HepG2 (cell line): Measurements from ENCODE around the gene ANKLE1. TPM values are rescaled to one million over a fixed set of nuclear protein-coding genes. Genes with fewer than 3 reads are reported as not detected.
A peak's percentile ranks its signal among the peaks of the same experiment; 100 is the strongest.

Source experiments
- ARID5B ChIP-seq: IDR thresholded peaks from 2 replicates; pipeline ENCODE4 v1.4.0; 2020; ENCODE audit warnings: mild to moderate bottlenecking, missing genetic modification reagents
- ATAD3A ChIP-seq: sonication (generic); formaldehyde crosslinking; IDR thresholded peaks from 2 replicates; pipeline ENCODE4 v1.4.0; 2020; ENCODE audit warnings: missing genetic modification reagents
- ATF1 ChIP-seq: IDR thresholded peaks from 2 replicates; pipeline ENCODE4 v1.6.1; 2016; ENCODE audit warnings: mild to moderate bottlenecking, control low read depth
- CENPBD1 ChIP-seq: sonication (generic); formaldehyde crosslinking; IDR thresholded peaks from 2 replicates; pipeline ENCODE4 v1.8.0; 2022; ENCODE audit warnings: missing genetic modification reagents, low read depth, mild to moderate bottlenecking, borderline replicate concordance
- CHD4 ChIP-seq: fragments of 200-600 bp; sonication (generic); IDR thresholded peaks from 2 replicates; pipeline ENCODE4 v1.7.0; 2017; ENCODE audit warnings: mild to moderate bottlenecking, low read length, borderline replicate concordance
- HDAC2 ChIP-seq: sonication (generic); formaldehyde crosslinking; IDR thresholded peaks from 2 replicates; pipeline ENCODE4 v1.4.0; 2020; ENCODE audit warnings: missing genetic modification reagents
- KAT2B ChIP-seq: fragments of 150-350 bp; IDR thresholded peaks from 2 replicates; pipeline ENCODE4 v1.6.1; 2014; ENCODE audit warnings: low read depth, low read length, borderline replicate concordance
- KAT8 ChIP-seq: IDR thresholded peaks from 2 replicates; pipeline ENCODE4 v1.6.1; 2016; ENCODE audit warnings: missing genetic modification reagents, missing compliant biosample characterization
- NFE2L1 ChIP-seq: sonication (generic); formaldehyde crosslinking; IDR thresholded peaks from 2 replicates; pipeline ENCODE4 v1.4.0; 2020; ENCODE audit warnings: missing genetic modification reagents, mild to moderate bottlenecking, borderline replicate concordance
- NFIC ChIP-seq: IDR thresholded peaks from 2 replicates; pipeline ENCODE4 v1.6.1; 2012; ENCODE audit warnings: mild to moderate bottlenecking, low read length, inconsistent platforms
- RBFOX2 ChIP-seq: fragments of 200-400 bp; formaldehyde crosslinking; IDR thresholded peaks from 2 replicates; pipeline ENCODE4 v1.6.1; 2017; ENCODE audit warnings: low read depth, mild to moderate bottlenecking, low read length
- REXO4 ChIP-seq: sonication (generic); formaldehyde crosslinking; IDR thresholded peaks from 2 replicates; pipeline ENCODE4 v1.8.0; 2022; ENCODE audit warnings: missing genetic modification reagents, mild to moderate bottlenecking, borderline replicate concordance
- SMAD1 ChIP-seq: sonication (generic); formaldehyde crosslinking; IDR thresholded peaks from 2 replicates; pipeline ENCODE4 v1.4.0; 2020; ENCODE audit warnings: missing genetic modification reagents, low read depth, mild to moderate bottlenecking, borderline replicate concordance
- TFAP4 ChIP-seq: sonication (generic); IDR thresholded peaks from 2 replicates; pipeline ENCODE4 v1.6.1; 2016; ENCODE audit warnings: low read depth, borderline replicate concordance
- TFDP1 ChIP-seq: IDR thresholded peaks from 2 replicates; pipeline ENCODE4 v1.6.1; 2016; ENCODE audit warnings: missing compliant biosample characterization, missing genetic modification reagents, borderline replicate concordance
- ZBTB39 ChIP-seq: sonication (generic); formaldehyde crosslinking; IDR thresholded peaks from 2 replicates; pipeline ENCODE4 v1.5.0; 2020; ENCODE audit warnings: missing genetic modification reagents
- ZFYVE20 ChIP-seq: sonication (generic); formaldehyde crosslinking; IDR thresholded peaks from 2 replicates; pipeline ENCODE4 v1.8.0; 2023; ENCODE audit warnings: low read depth, mild to moderate bottlenecking, moderate library complexity, missing genetic modification reagents, borderline replicate concordance
- ZNF225 ChIP-seq: sonication (generic); formaldehyde crosslinking; IDR thresholded peaks from 2 replicates; pipeline ENCODE4 v1.4.0; 2020; ENCODE audit warnings: mild to moderate bottlenecking, missing genetic modification reagents
- ZNF232 ChIP-seq: sonication (generic); formaldehyde crosslinking; IDR thresholded peaks from 2 replicates; pipeline ENCODE4 v1.4.0; 2020; ENCODE audit warnings: missing genetic modification reagents, borderline replicate concordance
- ZNF274 ChIP-seq: sonication (generic); formaldehyde crosslinking; IDR thresholded peaks from 2 replicates; pipeline ENCODE4 v1.5.1; 2020; ENCODE audit warnings: mild to moderate bottlenecking, missing genetic modification reagents
- ZNF335 ChIP-seq: sonication (generic); formaldehyde crosslinking; IDR thresholded peaks from 2 replicates; pipeline ENCODE4 v1.4.0; 2020; ENCODE audit warnings: missing genetic modification reagents
- ZNF468 ChIP-seq: sonication (generic); formaldehyde crosslinking; IDR thresholded peaks from 2 replicates; pipeline ENCODE4 v1.8.0; 2022; ENCODE audit warnings: mild to moderate bottlenecking, moderate library complexity, missing genetic modification reagents
- polyA plus RNA-seq, 8 experiments: library from polyadenylated mRNA; depleted of rRNA in 3 of 8; stranded (reverse) in 7 of 8; unstranded in 1 of 8; fragments of >200 nt; fragmentation: Illumina TruSeq in 4 of 8; extraction: Trizol in 4 of 8; gene quantifications; 2 replicates each; pipeline versions ENCODE4 v1.2.1 to v1.2.3, GENCODE V29; 2011 to 2016; ENCODE audit warnings: low read depth in 4 of 8, missing spikeins in 1 of 8, mixed read lengths in 1 of 8; ENCODE audit not compliant: insufficient read depth in 1 of 8
- total RNA-seq, 5 experiments: library from RNA; depleted of rRNA; stranded (reverse); fragments of >200 nt; fragmentation: Illumina TruSeq; extraction: Trizol; gene quantifications; 2 replicates each; pipeline ENCODE4 v1.2.3, GENCODE V29; 2016; ENCODE audit warnings: low read depth in 1 of 5

The ANKLE1 gene
- total and polyA plus RNA-seq, 2 of the 13 experiments (the other 11 are each of a cell fraction or from before 2014, with no cell fraction given), result 0.69 to 1.5 TPM

GRCh38 chr19:17243830-17244617 is 37.7 kb upstream of the ANKLE1 start (continued):
- TF ChIP-seq ZNF232 (CRISPR knock-in tag), result peak; percentile 76; the same call in 1 of the 2 replicates
- TF ChIP-seq ATF1 (CRISPR knock-in tag), result no peak
- no peak for TF ChIP-seq ZNF274 (CRISPR knock-in tag)
- no peak for TF ChIP-seq ZNF468
- no peak for TF ChIP-seq ZFYVE20 (CRISPR knock-in tag)
- 0 out of 2 replicates have a peak, but pooled peaks have one; percentile 27 for TF ChIP-seq TFAP4
- peak; percentile 83 for TF ChIP-seq ARID5B (CRISPR knock-in tag)
- TF ChIP-seq KAT2B, result peak; percentile 82
- TF ChIP-seq NFE2L1, result no peak
- TF ChIP-seq CHD4, result no peak
- TF ChIP-seq ZNF225 (CRISPR knock-in tag), result no peak
- no peak for TF ChIP-seq REXO4
- TF ChIP-seq CENPBD1, result no peak
- no peak for TF ChIP-seq ZBTB39
- TF ChIP-seq ZNF335 (CRISPR knock-in tag), result no peak
- peak; percentile 22; the same call in 1 of the 2 replicates for TF ChIP-seq TFDP1 (CRISPR knock-in tag)
- peak; percentile 23 for TF ChIP-seq RBFOX2
- peak; percentile 30 for TF ChIP-seq KAT8 (CRISPR knock-in tag)
- TF ChIP-seq SMAD1, result no peak
- no peak for TF ChIP-seq ATAD3A (CRISPR knock-in tag)
- TF ChIP-seq HDAC2 (CRISPR knock-in tag), result peak; percentile 91
- TF ChIP-seq NFIC, result peak; percentile 40; the same call in 1 of the 2 replicates
